ENCODE measurements around the gene WDR70.

GRCh38 chr5:37738865-37739488, 359.9 kb downstream of the WDR70 start:
- TF ChIP-seq CTCF (IDR thresholded peaks at IDR 0.05; ENCODE audit: insufficient read depth, low read depth, low read length) (no peak), EZH2 (IDR thresholded peaks at IDR 0.05; ENCODE audit: insufficient read depth, low read length) (no peak)

All from astrocyte (in vitro differentiated cells and primary cell).